Activated CD4-positive, CD25-positive, alpha-beta regulatory T cell treated with anti-CD3 and anti-CD28 coated beads, Interleukin-2, amount 50 U/mL, for 24 hours (primary cell): Measurements from ENCODE around the gene JMJD6.
"Not testable (repeated sequence)": the region's sequence is repeated elsewhere in the genome, so short reads cannot be mapped to it uniquely, and the experiment has no call there.

Experiments used
- ATAC-seq, 2 donors: fragments of 150-1000 bp; cut with Tn5 transposase; one replicate each; pipeline ENCODE4 v1.10.0; 2021; ENCODE audit warnings: mild to moderate bottlenecking in 1 of 2, moderate library complexity in 1 of 2

JMJD6 gene

DNA sequence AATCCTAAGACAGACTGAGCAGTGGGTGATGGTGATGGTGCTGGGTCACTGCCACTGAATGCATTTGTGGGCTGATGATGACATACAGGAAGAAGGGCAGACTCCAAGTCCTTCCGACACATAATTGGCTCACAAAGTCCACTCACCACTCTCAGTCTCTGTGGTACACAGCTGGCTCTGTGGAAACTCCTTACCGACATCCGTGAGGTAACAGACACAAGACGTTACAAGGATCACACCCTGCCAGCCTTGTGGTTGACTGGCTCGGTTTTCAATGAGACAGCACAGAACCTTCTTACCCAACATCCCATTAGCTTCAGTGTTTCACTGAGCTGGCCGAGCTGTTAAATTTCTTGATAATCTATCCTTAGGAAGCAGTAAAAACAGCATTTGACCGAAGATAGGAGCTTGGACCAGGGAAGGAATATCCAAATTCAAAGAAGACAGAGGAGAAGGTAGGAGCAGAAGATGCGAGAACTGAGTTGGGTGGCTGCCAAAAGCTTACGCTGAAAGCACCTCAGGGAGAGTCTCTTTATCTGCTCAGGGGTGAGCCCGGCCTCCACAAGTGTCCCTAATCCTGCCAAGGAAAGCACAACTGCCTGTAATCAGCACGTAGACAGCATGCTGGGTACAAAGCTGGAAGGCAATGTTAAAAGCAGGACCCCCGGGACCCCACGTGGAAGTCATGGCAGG, 10.1 kb downstream of the JMJD6 start:
- ATAC-seq = peak; percentile 48 to 63

DNA sequence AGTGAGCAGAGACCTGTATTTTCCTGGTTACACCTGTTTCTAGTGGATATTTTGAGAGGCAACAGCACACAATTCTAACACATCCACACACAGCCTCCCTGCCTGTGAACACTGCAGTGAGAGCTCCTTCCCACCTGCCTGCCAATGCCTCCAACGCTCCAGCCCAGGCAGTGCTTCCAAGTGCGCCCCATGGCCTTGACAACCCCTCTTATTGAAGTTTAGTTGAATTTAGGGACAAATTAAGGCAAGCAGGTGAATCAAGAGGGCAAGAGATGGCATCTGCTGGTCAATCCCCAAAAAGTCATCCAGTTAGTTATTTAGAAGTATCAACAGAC, 10.9 kb downstream of the JMJD6 start:
- no peak for ATAC-seq

DNA sequence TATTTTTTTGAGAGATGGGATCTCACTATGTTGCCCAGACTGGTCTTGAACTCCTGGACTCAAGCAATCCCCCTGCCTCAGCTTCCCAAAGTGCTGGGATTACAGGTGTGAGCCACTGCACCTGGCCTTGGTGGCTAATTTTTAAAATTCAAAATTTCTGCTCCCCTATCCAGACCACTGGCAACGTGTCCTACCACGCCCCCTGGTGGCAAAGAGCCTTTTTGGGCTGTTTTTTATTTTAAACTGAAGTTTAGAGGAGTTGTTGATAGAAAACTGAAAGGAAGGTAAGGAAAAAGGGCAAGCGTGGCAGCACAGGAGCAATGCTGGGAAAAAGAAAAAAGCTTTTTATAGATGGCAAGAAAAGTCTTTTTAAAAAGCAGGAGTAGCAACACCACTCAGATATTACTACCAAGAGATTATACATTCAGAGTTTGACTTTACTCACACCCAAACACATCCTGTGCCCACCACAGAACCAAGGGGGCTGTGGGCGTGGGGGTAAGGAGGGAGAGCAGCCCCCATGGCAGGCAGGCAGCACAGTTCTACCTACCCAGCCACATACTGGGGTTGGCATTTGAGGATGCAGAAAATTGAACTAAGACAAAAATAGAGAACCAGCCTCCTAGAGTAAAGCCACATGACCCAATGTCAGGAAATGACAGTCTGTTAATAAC, 11.4 kb downstream of the JMJD6 start:
- ATAC-seq = peak; percentile 25 to 35

DNA sequence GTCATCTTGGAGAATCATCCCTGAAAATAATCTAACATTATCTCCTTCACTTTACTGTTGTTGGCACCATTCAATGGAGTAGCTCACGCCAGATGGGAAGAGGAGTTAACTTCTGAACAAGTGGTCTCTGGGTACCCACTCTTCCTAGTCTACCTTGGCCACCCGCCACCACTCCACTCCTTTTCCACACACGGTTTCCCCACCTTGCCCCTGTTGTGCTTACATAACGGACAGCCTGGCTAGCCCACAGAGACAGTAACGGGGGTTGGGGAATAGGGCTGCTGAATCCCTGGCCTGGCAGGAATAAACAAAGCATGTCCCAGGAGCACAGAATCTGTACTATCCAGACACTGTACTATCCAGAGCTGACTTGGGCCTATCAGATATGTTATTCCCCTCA, 12.1 kb downstream of the JMJD6 start:
- no peak for ATAC-seq

DNA sequence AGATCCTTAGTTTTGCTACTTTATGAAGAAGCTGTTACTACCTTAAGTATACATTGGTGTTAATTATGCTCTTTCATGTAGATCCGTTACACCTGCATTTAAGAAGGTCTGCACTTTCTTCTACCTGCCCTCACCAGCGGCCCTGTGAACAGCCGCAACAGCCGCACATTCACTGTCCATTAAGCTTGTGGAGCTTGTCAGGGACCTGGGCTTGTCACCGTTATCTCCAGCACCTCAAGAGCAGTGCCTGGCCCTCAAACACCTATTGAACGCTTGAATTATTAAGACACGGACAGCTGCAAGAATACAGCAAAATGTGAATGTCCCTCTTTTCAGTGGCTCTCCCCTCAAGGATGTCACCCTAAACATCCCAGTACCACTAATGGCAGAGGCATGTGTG, 12.6 kb downstream of the JMJD6 start:
- ATAC-seq = no peak

DNA sequence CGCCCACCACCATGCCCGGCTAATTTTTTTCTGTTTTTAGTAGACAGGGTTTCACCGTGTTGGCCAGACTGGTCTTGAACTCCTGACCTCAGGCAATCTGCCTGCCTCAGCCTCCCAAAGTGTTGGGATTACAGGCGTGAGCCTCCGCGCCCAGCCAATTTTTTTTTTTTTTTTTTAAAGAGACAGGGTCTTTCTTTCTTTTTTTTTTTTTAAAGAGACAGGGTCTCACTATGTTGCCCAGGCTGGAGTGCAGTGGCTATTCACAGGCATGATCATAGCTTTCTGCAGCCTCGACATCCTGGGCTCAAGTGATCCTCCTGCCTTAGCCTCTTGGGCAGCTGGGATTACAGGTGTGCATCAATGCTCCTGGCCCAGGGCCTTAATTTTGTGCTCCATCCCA, 14.1 kb downstream of the JMJD6 start:
- ATAC-seq = not testable (repeated sequence)

DNA sequence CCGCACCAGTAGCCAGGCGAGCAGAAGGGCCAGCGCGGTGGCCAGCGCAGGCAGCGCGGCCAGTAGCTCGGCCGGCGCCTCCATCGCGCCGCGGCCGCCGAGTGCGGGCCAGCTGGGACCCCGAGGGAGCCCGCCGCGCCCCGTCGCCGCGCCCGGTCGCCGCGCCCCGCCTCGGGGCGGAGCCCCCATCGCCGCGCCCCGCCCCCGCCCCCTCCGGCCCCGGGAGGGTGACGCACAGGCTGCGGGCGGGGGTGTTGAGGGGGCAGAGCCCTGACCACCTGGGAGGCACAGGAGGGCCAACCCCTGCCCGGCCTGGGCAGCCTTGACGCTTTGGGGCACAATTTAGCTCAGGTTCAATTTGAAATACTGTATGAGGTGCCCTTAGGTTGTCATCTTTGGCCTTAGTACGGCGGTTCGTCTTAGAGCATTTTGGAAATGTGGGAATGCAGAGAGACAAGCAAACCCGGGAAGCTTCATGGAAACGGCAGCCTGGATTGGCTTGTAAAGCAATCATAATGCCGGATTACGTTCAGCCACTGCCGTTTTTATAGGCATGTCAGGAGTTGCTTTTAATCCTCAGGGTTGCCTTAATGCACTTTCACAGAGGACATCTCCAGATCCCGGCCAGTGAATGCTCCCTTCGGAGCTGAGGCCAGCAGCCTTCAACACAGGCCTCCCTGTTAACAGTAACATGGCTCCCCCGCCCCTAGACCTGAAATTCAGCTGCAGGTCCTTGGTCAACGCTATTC, 15.4 kb downstream of the JMJD6 start, which contains the start of gene MXRA7:
Gene MXRA7 (minus strand): TSS at position 103 of the 749 bp plus-strand sequence. CDS start 19 bp downstream, at position 84.
- ATAC-seq = peak; percentile 54 to 74

DNA sequence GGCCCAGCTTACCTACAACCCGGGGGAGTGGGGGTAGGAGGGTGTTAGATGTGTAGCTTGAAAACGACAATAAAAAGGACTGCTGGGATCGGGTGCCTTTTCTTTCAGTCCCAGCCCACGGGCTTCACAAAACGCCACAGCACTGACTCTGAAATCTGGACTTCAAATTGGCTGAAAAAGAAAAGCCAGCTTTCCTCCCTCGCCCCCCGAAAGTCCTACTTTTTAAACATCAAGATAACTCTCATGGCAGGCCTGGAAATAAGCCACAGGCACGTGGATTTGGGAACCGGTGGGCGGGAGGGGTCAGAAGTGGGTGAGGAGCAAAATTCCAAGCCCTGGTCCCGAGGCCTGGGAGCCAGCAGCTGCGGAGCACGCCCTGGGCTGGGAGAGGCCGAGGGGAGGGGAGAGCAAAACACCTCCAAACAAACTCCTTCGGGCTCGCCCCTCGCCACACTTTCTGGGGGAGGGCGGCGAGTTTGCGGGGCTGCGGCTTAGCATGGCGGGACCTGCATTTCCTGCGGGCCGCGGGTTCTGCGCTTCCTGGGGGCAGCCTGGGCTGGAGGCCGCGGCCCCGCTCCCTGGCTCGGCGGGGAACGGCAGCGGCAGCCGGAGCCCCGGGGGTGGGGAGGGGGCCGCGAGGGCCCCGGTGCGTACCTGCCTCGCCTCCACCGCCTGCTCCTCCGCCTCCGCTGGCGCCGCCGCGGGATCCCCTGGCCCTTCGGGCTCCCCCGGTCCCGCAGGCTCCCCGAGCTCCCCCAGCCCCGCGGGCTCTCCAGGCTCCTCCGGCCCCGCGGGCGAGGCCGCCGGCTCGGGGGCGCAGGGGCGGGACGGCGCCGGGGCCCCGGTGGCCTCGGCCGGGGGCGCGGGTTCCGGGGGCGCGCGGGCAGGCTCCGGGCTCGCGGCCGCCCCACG, 16.2 kb downstream of the JMJD6 start:
- peak; percentile 34 to 37 for ATAC-seq

DNA sequence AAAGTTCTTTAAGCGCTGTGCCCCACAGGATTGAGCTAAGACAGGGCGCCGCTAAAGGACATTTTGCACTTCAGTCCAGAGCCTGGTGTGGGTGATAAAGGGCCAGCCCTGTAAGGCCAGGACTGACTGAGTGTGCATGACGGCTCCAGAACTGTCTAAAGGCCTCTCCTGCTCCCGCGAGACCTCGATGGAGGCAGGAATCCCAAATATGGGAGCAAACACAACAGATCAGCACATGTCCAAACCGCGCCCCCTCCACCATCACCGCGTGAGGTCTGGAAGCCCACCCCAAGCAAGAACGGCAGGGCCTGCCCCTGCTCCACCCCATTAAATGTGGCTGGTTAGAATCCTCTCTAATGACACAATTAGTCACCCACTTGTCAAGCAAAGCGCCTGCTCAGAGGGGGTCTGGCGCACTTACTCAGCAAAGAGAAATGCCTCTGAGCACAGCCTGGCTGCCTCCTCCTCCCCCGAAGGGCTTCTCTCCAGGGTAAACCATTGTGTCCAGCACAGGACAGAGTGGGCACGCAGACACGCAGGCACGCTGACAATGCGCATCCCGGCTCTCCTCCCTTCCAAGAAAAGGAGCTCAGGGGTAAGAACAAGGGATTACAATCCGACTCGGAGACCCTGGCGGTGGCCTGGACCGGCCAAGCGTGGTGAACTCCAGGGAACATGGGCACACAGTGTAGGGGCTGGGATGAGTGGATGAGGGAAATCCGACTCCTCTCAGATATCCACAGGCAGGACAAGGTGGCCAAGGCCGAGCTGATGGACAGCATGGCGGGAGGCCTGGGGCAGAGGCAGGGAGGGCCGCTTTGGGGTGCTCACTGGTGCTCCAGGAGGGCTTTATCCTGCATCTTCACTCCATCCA, 17.1 kb downstream of the JMJD6 start:
- ATAC-seq = no peak

DNA sequence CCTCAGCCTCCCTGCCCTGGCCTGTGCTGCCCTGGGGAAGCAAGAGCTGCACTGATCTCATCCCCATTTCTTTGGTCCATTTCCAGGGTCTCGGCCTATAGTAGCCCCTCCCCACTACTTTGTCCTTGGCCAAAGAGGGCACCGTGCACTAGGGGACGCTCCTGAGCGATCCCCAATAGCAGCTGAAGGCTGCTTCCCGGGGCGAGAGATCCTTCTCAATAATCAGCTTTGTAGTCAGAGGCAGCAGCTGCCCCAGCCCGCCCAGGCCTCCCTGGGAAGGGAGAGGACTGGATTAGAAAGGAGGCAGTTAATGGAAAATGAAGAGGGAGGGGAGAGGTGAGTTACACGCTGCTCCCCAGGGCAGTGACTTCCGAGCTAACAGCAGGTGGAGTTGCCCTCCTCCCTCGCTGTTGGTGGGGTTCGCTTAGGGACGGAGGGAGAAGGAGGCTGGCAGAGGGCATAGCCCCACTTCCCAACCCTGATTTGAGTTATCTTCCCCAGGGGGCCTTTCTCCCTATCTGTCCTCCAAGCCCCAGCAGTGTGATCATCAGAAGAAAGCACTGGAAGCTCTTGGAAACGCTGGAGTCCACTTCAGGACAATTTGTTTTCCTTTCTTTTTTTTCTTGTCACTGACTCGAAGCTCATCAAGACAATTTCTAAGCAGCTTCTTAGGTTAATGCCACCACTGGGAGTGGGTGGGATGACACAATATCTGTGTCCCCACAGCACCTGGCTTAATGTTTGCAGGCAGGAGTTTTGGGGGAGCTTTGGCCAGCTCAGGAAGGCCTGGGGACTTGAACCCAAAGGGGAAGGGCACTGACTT, 18.2 kb downstream of the JMJD6 start:
- no peak for ATAC-seq

DNA sequence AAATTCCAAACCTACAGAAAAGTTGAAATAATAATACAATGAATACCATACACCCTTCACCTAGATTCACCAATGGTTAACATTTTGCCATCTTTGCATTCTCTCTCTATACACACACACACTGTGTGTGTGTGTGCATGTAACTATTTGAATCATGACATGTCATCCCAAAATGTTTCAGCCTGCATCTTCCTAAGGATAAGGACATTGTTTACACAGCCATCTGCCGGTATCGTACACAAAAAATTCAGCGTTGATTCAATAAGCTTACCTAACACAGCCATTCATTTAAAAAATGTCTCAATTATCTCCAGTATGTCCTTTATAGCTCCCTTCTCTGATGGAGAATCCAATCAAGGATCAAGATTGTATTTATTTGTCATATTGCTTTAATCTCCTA, 19.6 kb downstream of the JMJD6 start:
- ATAC-seq = no peak

DNA sequence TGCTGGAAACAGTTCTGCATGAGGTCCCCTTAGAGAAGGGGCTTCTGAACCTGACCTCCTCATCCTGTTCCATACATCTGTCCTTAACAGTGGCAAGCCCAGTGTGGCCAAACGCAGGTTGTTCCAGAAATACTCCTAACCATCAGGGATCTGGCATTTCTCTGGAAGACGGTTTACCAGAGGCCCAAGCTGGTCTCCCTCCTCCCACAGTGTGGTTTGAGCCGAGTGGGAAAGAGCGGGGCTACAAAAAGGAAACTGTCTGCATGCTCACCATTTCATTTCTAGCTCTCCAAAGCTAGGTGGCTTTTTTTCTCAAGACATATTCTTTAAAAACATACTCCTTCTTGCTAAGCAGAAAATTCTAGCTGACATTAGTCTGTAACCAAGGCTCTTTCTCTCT, 21.6 kb downstream of the JMJD6 start:
- no peak for ATAC-seq

DNA sequence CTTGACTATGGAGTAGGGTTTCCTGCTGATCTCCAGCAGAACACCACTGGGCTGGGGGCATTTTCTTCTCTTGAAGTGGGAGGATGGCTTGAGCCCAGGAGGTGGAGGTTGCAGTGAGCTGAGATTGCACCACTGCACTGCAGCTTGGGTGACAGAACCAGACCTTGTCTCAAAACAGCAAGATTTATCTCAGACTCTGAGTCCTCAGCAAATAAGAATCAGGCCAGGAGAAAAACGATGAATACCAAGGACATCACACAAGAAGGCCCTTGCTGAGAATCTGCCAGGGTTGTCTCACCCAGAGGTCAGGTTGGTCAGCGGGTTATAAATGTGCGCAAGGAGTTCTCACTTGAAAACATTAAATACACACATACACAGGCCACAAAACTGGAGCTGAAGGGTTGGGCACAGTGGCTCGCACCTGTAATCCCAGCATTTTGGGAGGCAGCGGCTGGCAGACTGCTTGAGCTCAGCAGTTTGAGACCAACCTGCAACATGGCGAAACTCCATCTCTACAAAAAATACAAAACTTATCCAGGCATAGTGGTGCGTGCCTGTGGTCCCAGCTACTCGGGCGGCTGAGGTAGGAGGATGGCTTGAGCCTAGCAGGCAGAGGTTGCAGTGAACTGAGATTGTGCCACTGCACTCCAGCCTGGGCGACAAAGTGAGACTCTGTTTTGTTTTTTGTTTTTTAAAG, 23.3 kb downstream of the JMJD6 start:
- ATAC-seq = no peak

DNA sequence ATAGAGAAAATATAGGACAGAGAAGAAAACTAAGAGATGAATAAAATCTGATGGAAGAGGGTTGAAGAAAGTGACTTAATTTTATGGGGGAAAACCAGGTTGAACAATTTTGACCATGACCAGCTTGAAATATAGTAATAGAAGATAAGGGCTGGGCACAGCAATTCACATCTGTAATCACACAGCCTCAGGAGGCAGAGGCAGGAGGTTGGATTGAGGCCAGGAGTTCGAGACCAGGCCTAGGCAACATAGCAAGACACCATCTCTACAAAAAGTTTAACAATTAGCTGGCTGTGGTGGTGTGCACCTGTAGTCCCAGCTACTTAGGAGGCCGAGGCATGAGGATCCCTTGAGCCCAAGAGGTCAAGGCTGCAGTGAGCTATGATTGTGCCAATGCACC, 24.3 kb downstream of the JMJD6 start:
- ATAC-seq = no peak

DNA sequence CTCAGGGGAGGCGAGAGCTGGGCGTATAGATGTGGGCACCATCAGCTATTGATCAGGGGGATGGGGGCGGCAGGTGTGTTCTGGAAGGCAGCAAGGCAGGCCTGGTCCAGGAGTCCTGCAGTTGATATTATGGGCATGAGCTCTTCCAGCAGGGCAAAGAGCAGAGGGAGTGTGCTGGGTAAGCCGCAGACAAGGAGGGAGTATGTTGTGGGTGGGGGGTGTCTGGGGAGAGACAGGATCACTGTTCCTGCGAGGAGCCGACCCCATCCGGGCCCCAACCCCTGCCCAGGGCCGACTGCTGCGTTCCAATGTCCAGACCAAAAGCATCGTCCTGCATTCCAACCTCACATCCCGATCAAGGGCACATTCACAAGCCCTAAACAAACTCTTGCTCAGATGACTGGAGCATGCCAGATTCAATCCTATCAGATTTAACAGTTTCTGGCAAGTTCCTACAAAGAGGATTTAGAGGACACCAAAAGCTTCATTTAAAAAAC, 24.9 kb downstream of the JMJD6 start:
- ATAC-seq = no peak

DNA sequence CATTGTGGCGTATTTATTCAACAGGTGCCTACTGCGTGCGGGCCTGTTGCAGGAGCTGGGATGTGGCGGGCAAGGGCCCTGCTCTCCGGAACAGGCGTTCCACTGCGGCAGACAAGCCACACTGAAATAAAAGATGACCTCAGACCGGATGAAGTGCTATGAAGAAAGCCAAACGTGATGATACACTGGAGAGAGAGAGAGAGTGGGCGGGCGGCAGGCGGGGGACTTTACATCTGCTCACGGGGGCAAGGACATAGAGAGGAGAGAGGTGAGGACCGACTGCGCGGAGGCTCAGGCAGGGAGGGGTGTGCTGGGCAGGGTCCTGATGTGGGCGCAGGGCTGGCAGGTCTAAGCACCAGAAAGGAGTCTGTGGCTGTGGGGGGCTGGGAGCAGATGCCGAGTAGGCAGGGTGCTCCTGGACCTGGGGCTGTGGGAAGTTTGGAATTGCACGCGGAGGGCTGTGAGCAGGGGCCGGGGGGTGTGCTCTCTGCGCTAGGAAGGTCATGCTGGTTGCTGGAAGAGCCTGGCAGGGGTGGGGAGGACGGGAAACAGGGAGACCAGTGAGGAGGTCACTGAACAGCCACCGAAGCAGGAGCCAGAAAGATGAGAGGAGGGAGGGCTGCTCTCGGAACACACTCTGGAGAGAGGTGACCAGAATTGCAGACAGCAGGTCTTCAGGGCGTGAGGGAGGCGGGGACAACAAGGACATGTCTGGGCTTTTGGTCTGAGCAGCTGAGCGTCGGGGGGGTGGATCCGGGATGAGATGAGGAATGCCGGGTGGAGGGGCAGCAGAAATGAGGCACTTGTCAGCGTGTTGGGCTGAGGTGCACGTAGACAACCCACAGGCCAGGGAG, 25.6 kb downstream of the JMJD6 start:
- ATAC-seq = no peak

DNA sequence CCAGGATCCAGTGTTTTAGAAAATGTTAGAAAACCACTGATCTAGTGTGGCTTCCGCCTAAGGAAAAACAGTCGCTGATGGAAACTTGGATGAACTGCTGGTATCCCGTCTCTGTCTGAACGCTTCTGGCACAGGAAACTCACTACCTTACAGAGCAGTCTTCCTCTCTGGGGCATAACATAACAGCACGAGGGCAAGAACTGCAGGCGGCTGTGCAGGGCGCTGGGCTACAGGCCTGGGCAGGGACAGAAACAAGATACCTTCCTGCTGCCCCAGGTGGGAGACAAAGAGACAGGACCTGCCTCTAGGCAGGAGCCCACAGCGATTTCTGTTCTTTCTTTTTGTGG, 26.2 kb downstream of the JMJD6 start:
- ATAC-seq = no peak

DNA sequence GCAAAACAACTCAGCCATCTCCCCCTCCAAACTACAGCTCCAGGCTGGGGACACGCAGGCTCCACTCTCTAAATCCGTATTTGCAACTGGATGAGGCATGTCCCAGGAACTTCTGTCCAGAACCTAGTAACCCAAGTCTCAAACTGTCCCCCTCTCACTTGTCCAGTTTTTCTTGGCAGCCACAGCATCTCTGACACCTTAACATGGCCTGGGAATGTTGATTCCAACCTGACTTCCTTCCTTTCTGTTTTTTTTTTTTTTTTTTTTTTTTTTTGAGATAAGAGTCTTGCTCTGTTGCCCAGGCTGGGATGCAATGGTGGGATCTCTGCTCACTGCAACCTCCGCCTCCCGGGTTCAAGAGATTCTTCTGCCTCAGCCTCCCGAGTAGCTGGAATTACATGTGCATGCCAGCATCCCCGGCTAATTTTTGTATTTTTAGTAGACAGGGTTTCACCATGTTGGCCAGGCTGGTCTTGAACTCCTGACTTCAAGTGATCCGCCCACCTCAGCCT, 27.9 kb downstream of the JMJD6 start:
- ATAC-seq = not testable (repeated sequence)
